ENCODE results near the gene ASTN2. TPM values are rescaled to one million over a fixed set of nuclear protein-coding genes. Genes with fewer than 3 reads are reported as not detected.

The ASTN2 gene
- total RNA-seq, 2 experiments from 2014 or later = 1.7 to 4.2 TPM

GRCh38 chr9:117189121-117189520 is 225.7 kb downstream of the ASTN2 start:
- intact Hi-C loops (cut with micrococcal nuclease; ENCODE audit: unreplicated experiment) = no loop called here
- TF ChIP-seq, protein P1, sequence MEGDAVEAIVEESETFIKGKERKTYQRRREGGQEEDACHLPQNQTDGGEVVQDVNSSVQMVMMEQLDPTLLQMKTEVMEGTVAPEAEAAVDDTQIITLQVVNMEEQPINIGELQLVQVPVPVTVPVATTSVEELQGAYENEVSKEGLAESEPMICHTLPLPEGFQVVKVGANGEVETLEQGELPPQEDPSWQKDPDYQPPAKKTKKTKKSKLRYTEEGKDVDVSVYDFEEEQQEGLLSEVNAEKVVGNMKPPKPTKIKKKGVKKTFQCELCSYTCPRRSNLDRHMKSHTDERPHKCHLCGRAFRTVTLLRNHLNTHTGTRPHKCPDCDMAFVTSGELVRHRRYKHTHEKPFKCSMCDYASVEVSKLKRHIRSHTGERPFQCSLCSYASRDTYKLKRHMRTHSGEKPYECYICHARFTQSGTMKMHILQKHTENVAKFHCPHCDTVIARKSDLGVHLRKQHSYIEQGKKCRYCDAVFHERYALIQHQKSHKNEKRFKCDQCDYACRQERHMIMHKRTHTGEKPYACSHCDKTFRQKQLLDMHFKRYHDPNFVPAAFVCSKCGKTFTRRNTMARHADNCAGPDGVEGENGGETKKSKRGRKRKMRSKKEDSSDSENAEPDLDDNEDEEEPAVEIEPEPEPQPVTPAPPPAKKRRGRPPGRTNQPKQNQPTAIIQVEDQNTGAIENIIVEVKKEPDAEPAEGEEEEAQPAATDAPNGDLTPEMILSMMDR (conservative IDR thresholded peaks at IDR 0.05; ENCODE audit: low read length) = no peak
- TF ChIP-seq EZH2phosphoT487 (IDR thresholded peaks at IDR 0.05; ENCODE audit: borderline replicate concordance, low read depth, low read length) = no peak
- CTCF ChIA-PET (ENCODE audit: unreplicated experiment) = no interaction called here
- H3K79me2 ChIP-seq (ENCODE audit: insufficient read depth, low read depth, low read length) = no peaks in the 10 kb centered on the region
- no peak overlapping the region for H3K4me2 ChIP-seq (ENCODE audit: low read length)
- DNase-seq (ENCODE audit: low spot score) = no peak
- H3K9me2 ChIP-seq (ENCODE audit: insufficient read depth, low read length) = no peaks in the 10 kb centered on the region
- no TSS peak for BruUV-seq (replicated peaks)
- no peaks in the 10 kb centered on the region for H3K9me3 ChIP-seq (ENCODE audit: low read length)
- H3K4me3 ChIP-seq (ENCODE audit: low read depth, low read length, poor library complexity, severe bottlenecking) = no peak overlapping the region
- H4K20me1 ChIP-seq (ENCODE audit: insufficient read depth, low read length) = no peaks in the 10 kb centered on the region
- H3K27ac ChIP-seq (ENCODE audit: low read depth, low read length, poor library complexity, severe bottlenecking) = no peak overlapping the region
- no peaks in the 10 kb centered on the region for H3K36me3 ChIP-seq (ENCODE audit: insufficient read depth, low read length)
- POLR2A ChIA-PET = interaction anchor here (0.6 kb wide), 1 partner anchor 211 kb away, joined by 3 read pairs; no protein-coding TSS in a partner anchor
- no peaks in the 10 kb centered on the region for H3K4me1 ChIP-seq (ENCODE audit: insufficient read depth, low read length, poor library complexity, severe bottlenecking)
- H2AFZ ChIP-seq (ENCODE audit: low read length) = no peak overlapping the region

DNA sequence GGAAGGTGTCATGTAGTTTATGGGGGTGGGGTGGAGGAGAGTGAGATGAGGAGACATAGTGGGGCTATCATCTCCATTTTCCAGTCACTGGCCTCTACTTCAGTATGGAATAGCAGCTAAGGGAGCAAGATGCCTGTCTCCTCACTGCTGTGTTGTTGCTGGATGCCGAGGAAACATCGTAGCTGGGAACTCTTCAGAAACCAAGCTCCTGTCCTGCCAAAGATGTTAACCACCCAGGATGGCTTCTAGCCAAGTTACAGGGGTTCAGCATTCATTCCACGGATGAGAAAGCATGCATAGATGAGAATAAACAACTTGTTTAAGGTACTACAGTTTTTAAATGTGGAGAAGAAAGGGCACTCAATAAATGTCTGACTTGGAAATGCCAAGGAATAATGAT is 226.5 kb downstream of the ASTN2 start:
- no peaks in the 10 kb centered on the region for H4K20me1 ChIP-seq (ENCODE audit: insufficient read depth, low read length)
- no peaks in the 10 kb centered on the region for H3K79me2 ChIP-seq (ENCODE audit: insufficient read depth, low read depth, low read length)
- H3K4me3 ChIP-seq (ENCODE audit: low read depth, low read length, poor library complexity, severe bottlenecking) = no peak overlapping the region
- no peaks in the 10 kb centered on the region for H3K9me3 ChIP-seq (ENCODE audit: low read length)
- no peaks in the 10 kb centered on the region for H3K4me1 ChIP-seq (ENCODE audit: insufficient read depth, low read length, poor library complexity, severe bottlenecking)
- H2AFZ ChIP-seq (ENCODE audit: low read length) = no peak overlapping the region
- BruUV-seq (replicated peaks) = no TSS peak
- H3K36me3 ChIP-seq (ENCODE audit: insufficient read depth, low read length) = no peaks in the 10 kb centered on the region
- TF ChIP-seq EZH2phosphoT487 (IDR thresholded peaks at IDR 0.05; ENCODE audit: borderline replicate concordance, low read depth, low read length) = no peak
- TF ChIP-seq, protein P1 (conservative IDR thresholded peaks at IDR 0.05; ENCODE audit: low read length) = no peak
- DNase-seq (ENCODE audit: low spot score) = no peak
- no peak overlapping the region for H3K4me2 ChIP-seq (ENCODE audit: low read length)
- H3K27ac ChIP-seq (ENCODE audit: low read depth, low read length, poor library complexity, severe bottlenecking) = no peak overlapping the region
- no peaks in the 10 kb centered on the region for H3K9me2 ChIP-seq (ENCODE audit: insufficient read depth, low read length)
- POLR2A ChIA-PET = no interaction called here
- CTCF ChIA-PET (ENCODE audit: unreplicated experiment) = no interaction called here
- intact Hi-C loops (cut with micrococcal nuclease; ENCODE audit: unreplicated experiment) = no loop called here

GRCh38 chr9:117187498-117187897 is 227.4 kb downstream of the ASTN2 start:
- H3K4me2 ChIP-seq (ENCODE audit: low read length) = no peak overlapping the region
- no peaks in the 10 kb centered on the region for H3K36me3 ChIP-seq (ENCODE audit: insufficient read depth, low read length)
- no peak for TF ChIP-seq EZH2phosphoT487 (IDR thresholded peaks at IDR 0.05; ENCODE audit: borderline replicate concordance, low read depth, low read length)
- H3K4me3 ChIP-seq (ENCODE audit: low read depth, low read length, poor library complexity, severe bottlenecking) = no peak overlapping the region
- no peak overlapping the region for H3K27ac ChIP-seq (ENCODE audit: low read depth, low read length, poor library complexity, severe bottlenecking)
- CTCF ChIA-PET (ENCODE audit: unreplicated experiment) = no interaction called here
- no peaks in the 10 kb centered on the region for H3K4me1 ChIP-seq (ENCODE audit: insufficient read depth, low read length, poor library complexity, severe bottlenecking)
- H4K20me1 ChIP-seq (ENCODE audit: insufficient read depth, low read length) = no peaks in the 10 kb centered on the region
- intact Hi-C loops (cut with micrococcal nuclease; ENCODE audit: unreplicated experiment) = no loop called here
- DNase-seq (ENCODE audit: low spot score) = no peak
- no TSS peak for BruUV-seq (replicated peaks)
- no peaks in the 10 kb centered on the region for H3K9me3 ChIP-seq (ENCODE audit: low read length)
- POLR2A ChIA-PET = no interaction called here
- no peaks in the 10 kb centered on the region for H3K9me2 ChIP-seq (ENCODE audit: insufficient read depth, low read length)
- H2AFZ ChIP-seq (ENCODE audit: low read length) = no peak overlapping the region
- H3K79me2 ChIP-seq (ENCODE audit: insufficient read depth, low read depth, low read length) = no peaks in the 10 kb centered on the region
